ENCODE data around the gene TNN. TPM values are rescaled to one million over a fixed set of nuclear protein-coding genes. Genes with fewer than 3 reads are reported as not detected.

TNN gene
- total and polyA plus RNA-seq, 2 donors from 2014 or later = 0.26 TPM; not detected in 1

DNA sequence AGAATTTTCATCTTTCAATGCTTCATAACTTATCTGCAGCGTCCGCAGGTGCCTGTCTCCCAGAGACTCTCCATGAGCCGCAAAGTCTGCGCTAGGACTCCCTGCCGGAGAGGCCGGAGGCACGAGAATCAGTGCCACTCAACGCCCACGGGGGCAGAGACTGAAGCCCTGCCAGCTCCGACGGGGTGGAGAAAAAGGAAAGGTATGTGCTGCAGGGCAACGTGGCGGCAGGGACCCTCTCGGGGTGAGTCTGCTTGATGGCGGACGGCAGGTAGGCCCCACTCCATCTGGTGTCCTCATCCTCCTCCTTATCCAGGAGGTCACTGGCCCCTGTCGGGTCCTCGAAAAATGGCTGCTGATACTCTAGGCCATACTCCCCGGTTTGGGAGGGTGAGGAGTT lies 22.5 kb upstream of the TNN start:
- intact Hi-C loops (cut with DNase I) = loop anchor here (10.0 kb wide), 1 partner anchor 70 kb away; no protein-coding TSS in a partner anchor
- Histone ChIP-seq H3K9ac (ENCODE audit: low read length in 3 of 3) (no peak overlapping the region), H3K4me3 (ENCODE audit: low read length in 3 of 3) (no peak overlapping the region), H3K4me1 (ENCODE audit: control insufficient read depth in 2 of 3, insufficient read depth in 2 of 3, low read depth in 1 of 3, low read length in 3 of 3) (no peaks in the 10 kb centered on the region), H3K27me3 (ENCODE audit: control insufficient read depth, insufficient read depth, low read length) (no peaks in the 10 kb centered on the region), H3K9me3 (ENCODE audit: control insufficient read depth in 2 of 3, insufficient read depth in 1 of 3, low read length in 3 of 3) (no peaks in the 10 kb centered on the region), H3K36me3 (ENCODE audit: control insufficient read depth in 2 of 3, insufficient read depth in 3 of 3, low read length in 3 of 3) (no peaks in the 10 kb centered on the region), H3K27ac (ENCODE audit: low read depth in 2 of 2, low read length in 2 of 2) (no peak overlapping the region)
- no peak for DNase-seq
- FAIRE-seq = no peak
- TF ChIP-seq, protein P1, sequence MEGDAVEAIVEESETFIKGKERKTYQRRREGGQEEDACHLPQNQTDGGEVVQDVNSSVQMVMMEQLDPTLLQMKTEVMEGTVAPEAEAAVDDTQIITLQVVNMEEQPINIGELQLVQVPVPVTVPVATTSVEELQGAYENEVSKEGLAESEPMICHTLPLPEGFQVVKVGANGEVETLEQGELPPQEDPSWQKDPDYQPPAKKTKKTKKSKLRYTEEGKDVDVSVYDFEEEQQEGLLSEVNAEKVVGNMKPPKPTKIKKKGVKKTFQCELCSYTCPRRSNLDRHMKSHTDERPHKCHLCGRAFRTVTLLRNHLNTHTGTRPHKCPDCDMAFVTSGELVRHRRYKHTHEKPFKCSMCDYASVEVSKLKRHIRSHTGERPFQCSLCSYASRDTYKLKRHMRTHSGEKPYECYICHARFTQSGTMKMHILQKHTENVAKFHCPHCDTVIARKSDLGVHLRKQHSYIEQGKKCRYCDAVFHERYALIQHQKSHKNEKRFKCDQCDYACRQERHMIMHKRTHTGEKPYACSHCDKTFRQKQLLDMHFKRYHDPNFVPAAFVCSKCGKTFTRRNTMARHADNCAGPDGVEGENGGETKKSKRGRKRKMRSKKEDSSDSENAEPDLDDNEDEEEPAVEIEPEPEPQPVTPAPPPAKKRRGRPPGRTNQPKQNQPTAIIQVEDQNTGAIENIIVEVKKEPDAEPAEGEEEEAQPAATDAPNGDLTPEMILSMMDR (IDR thresholded peaks at IDR 0.05; ENCODE audit: borderline replicate concordance, extremely low read depth, insufficient read depth) = no peak

DNA sequence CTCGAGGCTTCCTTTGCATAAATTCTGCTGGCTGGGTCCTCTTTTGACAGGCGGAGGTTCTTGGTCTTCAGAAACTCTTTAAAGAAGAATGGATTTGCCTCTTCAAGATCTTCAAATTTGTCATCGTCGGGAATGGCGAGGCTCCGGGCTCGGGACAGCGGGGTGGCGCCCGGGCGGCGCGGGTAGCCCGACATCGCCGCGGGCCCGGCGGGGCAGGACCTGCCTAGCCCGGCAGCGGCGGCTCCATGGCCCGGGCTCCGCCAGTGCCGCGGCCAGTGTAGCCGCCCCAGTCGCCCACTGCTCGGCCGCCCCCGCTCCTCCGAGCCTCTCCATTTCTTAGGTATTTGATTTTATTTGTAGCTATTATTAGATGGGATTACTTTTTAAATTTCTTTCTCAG lies 22.1 kb upstream of the TNN start:
- FAIRE-seq = no peak

DNA sequence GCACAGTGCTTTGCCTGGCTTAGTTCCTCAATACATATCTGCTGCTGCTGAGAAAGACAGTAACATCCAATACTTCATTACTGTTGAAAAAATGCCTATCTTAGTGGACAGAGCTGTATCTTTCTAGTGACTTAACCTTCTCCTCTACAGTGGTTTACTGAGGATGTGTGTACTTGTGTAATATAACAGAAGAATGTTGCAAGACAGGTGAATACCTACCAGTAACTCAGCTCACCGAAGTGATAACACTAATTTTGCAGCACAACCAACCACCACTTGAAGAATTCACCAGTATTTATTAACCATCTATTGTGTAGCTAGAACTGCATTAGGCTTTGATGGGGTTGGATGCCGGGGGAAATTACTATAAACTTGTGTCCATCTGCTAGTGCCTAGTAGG lies 16.6 kb upstream of the TNN start:
- Histone ChIP-seq H3K9me3 (ENCODE audit: control insufficient read depth in 2 of 3, insufficient read depth in 1 of 3, low read length in 3 of 3) (no peaks in the 10 kb centered on the region), H3K4me3 (ENCODE audit: low read length in 3 of 3) (no peak overlapping the region), H3K36me3 (ENCODE audit: control insufficient read depth in 2 of 3, insufficient read depth in 3 of 3, low read length in 3 of 3) (no peaks in the 10 kb centered on the region), H3K4me1 (ENCODE audit: control insufficient read depth in 2 of 3, insufficient read depth in 2 of 3, low read depth in 1 of 3, low read length in 3 of 3) (no peaks in the 10 kb centered on the region), H3K27ac (ENCODE audit: low read depth in 2 of 2, low read length in 2 of 2) (no peak overlapping the region), H3K27me3 (ENCODE audit: control insufficient read depth, insufficient read depth, low read length) (no peaks in the 10 kb centered on the region), H3K9ac (ENCODE audit: low read length in 3 of 3) (no peak overlapping the region)
- TF ChIP-seq, protein P1 (IDR thresholded peaks at IDR 0.05; ENCODE audit: borderline replicate concordance, extremely low read depth, insufficient read depth) = no peak
- intact Hi-C loops (cut with DNase I) = no loop called here
- FAIRE-seq = no peak
- DNase-seq = no peak

More for the DNA sequence above, 22.1 kb upstream of the TNN start:
- Histone ChIP-seq H3K4me3 (ENCODE audit: low read length in 3 of 3) (no peak overlapping the region), H3K36me3 (ENCODE audit: control insufficient read depth in 2 of 3, insufficient read depth in 3 of 3, low read length in 3 of 3) (no peaks in the 10 kb centered on the region), H3K4me1 (ENCODE audit: control insufficient read depth in 2 of 3, insufficient read depth in 2 of 3, low read depth in 1 of 3, low read length in 3 of 3) (no peaks in the 10 kb centered on the region), H3K27me3 (ENCODE audit: control insufficient read depth, insufficient read depth, low read length) (no peaks in the 10 kb centered on the region), H3K27ac (ENCODE audit: low read depth in 2 of 2, low read length in 2 of 2) (no peak overlapping the region), H3K9ac (ENCODE audit: low read length in 3 of 3) (no peak overlapping the region), H3K9me3 (ENCODE audit: control insufficient read depth in 2 of 3, insufficient read depth in 1 of 3, low read length in 3 of 3) (no peaks in the 10 kb centered on the region)
- DNase-seq = no peak
- TF ChIP-seq, protein P1 (IDR thresholded peaks at IDR 0.05; ENCODE audit: borderline replicate concordance, extremely low read depth, insufficient read depth) = no peak
- intact Hi-C loops (cut with DNase I) = loop anchor here (10.0 kb wide), 1 partner anchor 69 kb away; no protein-coding TSS in a partner anchor

DNA sequence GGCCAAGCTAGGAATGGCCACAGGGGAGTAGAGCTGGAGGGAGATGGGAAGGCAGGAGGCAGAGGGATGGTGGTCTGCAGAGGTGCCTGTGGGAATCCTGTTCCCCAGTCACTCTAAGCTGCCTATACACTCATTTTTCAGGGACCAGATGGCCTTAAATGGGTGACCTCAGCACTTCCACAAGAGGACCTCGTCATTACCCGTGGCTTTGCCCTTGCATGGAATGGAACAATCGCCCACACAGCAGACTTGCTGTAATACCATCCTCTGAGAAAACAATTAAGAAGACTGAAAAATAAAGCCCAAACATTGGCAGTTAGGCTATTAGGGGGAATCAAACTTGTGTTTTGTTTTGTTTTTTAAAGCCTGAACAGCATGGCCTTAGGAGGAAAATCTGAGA lies 12.9 kb upstream of the TNN start:
- FAIRE-seq (no peak), DNase-seq (no peak)
- H3K4me1 ChIP-seq (ENCODE audit: control insufficient read depth in 2 of 3, insufficient read depth in 2 of 3, low read depth in 1 of 3, low read length in 3 of 3) = no peaks in the 10 kb centered on the region
- H3K36me3 ChIP-seq (ENCODE audit: control insufficient read depth in 2 of 3, insufficient read depth in 3 of 3, low read length in 3 of 3) = no peaks in the 10 kb centered on the region
- no peak overlapping the region for H3K9ac ChIP-seq (ENCODE audit: low read length in 3 of 3)
- no peak overlapping the region for H3K27ac ChIP-seq (ENCODE audit: low read depth in 2 of 2, low read length in 2 of 2)
- no peak overlapping the region for H3K4me3 ChIP-seq (ENCODE audit: low read length in 3 of 3)
- no peaks in the 10 kb centered on the region for H3K27me3 ChIP-seq (ENCODE audit: control insufficient read depth, insufficient read depth, low read length)
- H3K9me3 ChIP-seq (ENCODE audit: control insufficient read depth in 2 of 3, insufficient read depth in 1 of 3, low read length in 3 of 3) = no peaks in the 10 kb centered on the region
- TF ChIP-seq, protein P1 (IDR thresholded peaks at IDR 0.05; ENCODE audit: borderline replicate concordance, extremely low read depth, insufficient read depth) = no peak
- intact Hi-C loops (cut with DNase I) = no loop called here
